ENCODE data around the gene ZHX3.

- no peak for TF ChIP-seq CTCF (IDR thresholded peaks at IDR 0.05; ENCODE audit: low read depth, low read length, missing input control)
- no peak for TF ChIP-seq GABPA (IDR thresholded peaks at IDR 0.05 in 1 of 2, conservative IDR thresholded peaks at IDR 0.05 in 1 of 2)
- no peak for TF ChIP-seq JUND (IDR thresholded peaks at IDR 0.05)
- TF ChIP-seq MAX (IDR thresholded peaks at IDR 0.05) = no peak
- no peak for TF ChIP-seq SP1 (IDR thresholded peaks at IDR 0.05)
- TF ChIP-seq ATF3 (IDR thresholded peaks at IDR 0.05) = no peak
- TF ChIP-seq NR2F2 (IDR thresholded peaks at IDR 0.05) = no peak
- TF ChIP-seq YY1 (IDR thresholded peaks at IDR 0.05) = no peak
- TF ChIP-seq ZBTB33 (IDR thresholded peaks at IDR 0.05) = no peak
- TF ChIP-seq RAD21 (IDR thresholded peaks at IDR 0.05) = no peak
- TF ChIP-seq TAF1 (conservative IDR thresholded peaks at IDR 0.05) = no peak
- no peak for TF ChIP-seq REST (IDR thresholded peaks at IDR 0.05)
These were observed 134.1 kb downstream of the ZHX3 start for GRCh38 chr20:41183391-41183790.

Measured in liver (tissue), 3 donors.